RKO (cell line): ENCODE data around the gene SH2B3.
A peak's percentile ranks its signal among the peaks of the same experiment; 100 is the strongest.
"Not testable (repeated sequence)": the region's sequence is repeated elsewhere in the genome, so short reads cannot be mapped to it uniquely, and the experiment has no call there.

Experiments
- DNase-seq: peaks from one replicate; pipeline ENCODE4 v3.0.0-alpha.2; 2016; ENCODE audit warnings: low spot score

SH2B3 gene

GRCh38 chr12:111405859-111406473 lies at the start of gene SH2B3:
Gene SH2B3, plus strand, starts transcription at chr12:111405923. Its CDS starts 12,223 bp downstream, at chr12:111418146.
- no peak for DNase-seq

- DNase-seq: peak; percentile 8
Measured at GRCh38 chr12:111359231-111359913, 46.4 kb upstream of the SH2B3 start.

GRCh38 chr12:111359914-111360276 lies 45.8 kb upstream of the SH2B3 start:
- no peak for DNase-seq

- no peak for DNase-seq
Measured at GRCh38 chr12:111360325-111360930, 45.3 kb upstream of the SH2B3 start.

- no peak for DNase-seq
Measured at GRCh38 chr12:111361073-111361716, 44.5 kb upstream of the SH2B3 start.

GRCh38 chr12:111361717-111362576 lies 43.8 kb upstream of the SH2B3 start:
- DNase-seq: no peak

GRCh38 chr12:111362687-111363475 lies 42.8 kb upstream of the SH2B3 start:
- DNase-seq: no peak

GRCh38 chr12:111363578-111363977 lies 42.1 kb upstream of the SH2B3 start:
- DNase-seq: no peak

GRCh38 chr12:111366075-111366474 lies 39.6 kb upstream of the SH2B3 start:
- no peak for DNase-seq

- no peak for DNase-seq
Measured at GRCh38 chr12:111366583-111366982, 39.1 kb upstream of the SH2B3 start.

GRCh38 chr12:111367661-111368221 lies 38.0 kb upstream of the SH2B3 start:
- DNase-seq: peak; percentile 70

- no peak for DNase-seq
Measured at GRCh38 chr12:111368291-111368787, 37.4 kb upstream of the SH2B3 start.

- peak; percentile 91 for DNase-seq
Measured at GRCh38 chr12:111368788-111369495, 36.8 kb upstream of the SH2B3 start, which contains the start of gene PHETA1. Gene PHETA1, minus strand, starts transcription at chr12:111369095. Its CDS starts 5,668 bp downstream, at chr12:111363427.

- DNase-seq: no peak
Measured at GRCh38 chr12:111369496-111370220, 36.1 kb upstream of the SH2B3 start.

GRCh38 chr12:111373231-111373630 lies 32.5 kb upstream of the SH2B3 start:
- DNase-seq: not testable (repeated sequence)

- DNase-seq: no peak
Measured at GRCh38 chr12:111377440-111377839, 28.3 kb upstream of the SH2B3 start.

GRCh38 chr12:111379942-111380554 lies 25.7 kb upstream of the SH2B3 start:
- no peak for DNase-seq

GRCh38 chr12:111384596-111384995 lies 21.1 kb upstream of the SH2B3 start:
- no peak for DNase-seq

- DNase-seq: no peak
Measured at GRCh38 chr12:111386885-111387284, 18.8 kb upstream of the SH2B3 start.
